Stimulated activated naive CD8-positive, alpha-beta T cell treated with anti-CD3 and anti-CD28 coated beads, Interleukin-15, Interleukin-2, amounts not matched to agents 100 U/mL and 50 U/mL, for 24 hours (primary cell): ENCODE measurements around the gene ING2.
"Not testable (repeated sequence)": the region's sequence is repeated elsewhere in the genome, so short reads cannot be mapped to it uniquely, and the experiment has no call there.

Source experiments
- ATAC-seq: fragments of 150-1000 bp; cut with Tn5 transposase; one replicate; pipeline ENCODE4 v1.10.0; 2021
- DNase-seq: peaks from one replicate; pipeline ENCODE4 v3.0.0; 2021

ING2 gene

GRCh38 chr4:183550345-183551093, 45.7 kb downstream of the ING2 start:
- no peak for ATAC-seq
- no peak for DNase-seq

- DNase-seq (no peak), ATAC-seq (no peak)
These were observed 47.7 kb downstream of the ING2 start for GRCh38 chr4:183552274-183553146.

GRCh38 chr4:183553147-183553478, 48.3 kb downstream of the ING2 start:
- DNase-seq, ATAC-seq: not testable (repeated sequence)

- ATAC-seq = no peak
- DNase-seq = no peak
These were observed 48.9 kb downstream of the ING2 start for GRCh38 chr4:183553601-183554345.

- DNase-seq (no peak), ATAC-seq (no peak)
These were observed 49.5 kb downstream of the ING2 start for GRCh38 chr4:183554346-183554686.

GRCh38 chr4:183554878-183555585, 50.2 kb downstream of the ING2 start:
- DNase-seq = no peak
- no peak for ATAC-seq

GRCh38 chr4:183556947-183557346, 52.1 kb downstream of the ING2 start:
- no peak for DNase-seq
- no peak for ATAC-seq

- DNase-seq (no peak), ATAC-seq (no peak)
These were observed 52.8 kb downstream of the ING2 start for GRCh38 chr4:183557611-183558010.

GRCh38 chr4:183558873-183559272, 54.0 kb downstream of the ING2 start:
- ATAC-seq (no peak), DNase-seq (no peak)

- DNase-seq (no peak), ATAC-seq (no peak)
These were observed 57.0 kb downstream of the ING2 start for GRCh38 chr4:183561905-183562304.
